GM18867 (cell line): ENCODE results near the gene PRODH2.

Source experiments
- ATAC-seq: cut with Tn5 transposase; IDR thresholded peaks from one replicate; pipeline ENCODE4 v1.9.1; 2021; ENCODE audit warnings: mild to moderate bottlenecking, moderate library complexity; ENCODE audit not compliant: unreplicated experiment

The PRODH2 gene, protein sequence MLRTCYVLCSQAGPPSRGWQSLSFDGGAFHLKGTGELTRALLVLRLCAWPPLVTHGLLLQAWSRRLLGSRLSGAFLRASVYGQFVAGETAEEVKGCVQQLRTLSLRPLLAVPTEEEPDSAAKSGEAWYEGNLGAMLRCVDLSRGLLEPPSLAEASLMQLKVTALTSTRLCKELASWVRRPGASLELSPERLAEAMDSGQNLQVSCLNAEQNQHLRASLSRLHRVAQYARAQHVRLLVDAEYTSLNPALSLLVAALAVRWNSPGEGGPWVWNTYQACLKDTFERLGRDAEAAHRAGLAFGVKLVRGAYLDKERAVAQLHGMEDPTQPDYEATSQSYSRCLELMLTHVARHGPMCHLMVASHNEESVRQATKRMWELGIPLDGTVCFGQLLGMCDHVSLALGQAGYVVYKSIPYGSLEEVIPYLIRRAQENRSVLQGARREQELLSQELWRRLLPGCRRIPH

DNA sequence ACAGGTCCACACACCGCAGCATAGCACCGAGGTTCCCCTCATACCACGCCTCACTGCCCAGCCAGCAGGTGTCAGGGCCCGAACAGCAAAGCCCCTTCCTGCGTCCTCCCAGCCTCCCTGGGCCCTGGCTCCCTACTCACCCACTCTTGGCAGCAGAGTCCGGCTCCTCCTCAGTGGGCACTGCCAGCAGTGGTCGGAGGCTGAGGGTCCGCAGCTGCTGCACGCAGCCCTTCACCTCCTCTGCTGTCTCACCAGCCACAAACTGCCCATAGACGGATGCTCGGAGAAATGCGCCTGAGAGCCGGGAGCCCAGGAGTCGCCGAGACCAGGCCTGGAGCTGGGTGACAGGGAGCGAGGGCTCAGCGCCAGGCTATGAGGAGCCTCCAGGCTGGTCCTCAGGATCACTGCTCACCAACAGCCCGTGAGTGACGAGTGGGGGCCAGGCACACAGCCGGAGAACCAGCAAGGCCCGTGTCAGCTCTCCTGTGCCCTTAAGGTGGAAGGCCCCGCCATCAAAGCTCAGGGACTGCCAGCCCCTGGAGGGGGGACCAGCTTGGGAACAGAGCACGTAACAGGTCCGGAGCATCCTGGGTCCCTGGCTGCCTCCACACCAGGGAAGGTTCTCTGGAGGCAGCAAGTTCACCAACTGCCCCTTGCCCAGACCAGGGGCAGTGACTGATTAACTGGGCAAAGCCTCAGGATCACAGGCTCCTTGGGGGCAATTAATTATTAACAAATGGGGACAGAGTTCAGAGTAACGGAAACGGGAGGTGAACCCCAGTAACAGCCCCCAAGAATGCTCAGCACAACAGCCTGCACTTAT lies at the start of gene PRODH2:
Gene PRODH2, minus strand, starts transcription at position 626 of the 823 bp plus-strand sequence. Its CDS starts 40 bp downstream, at position 586.
- no peak for ATAC-seq

DNA sequence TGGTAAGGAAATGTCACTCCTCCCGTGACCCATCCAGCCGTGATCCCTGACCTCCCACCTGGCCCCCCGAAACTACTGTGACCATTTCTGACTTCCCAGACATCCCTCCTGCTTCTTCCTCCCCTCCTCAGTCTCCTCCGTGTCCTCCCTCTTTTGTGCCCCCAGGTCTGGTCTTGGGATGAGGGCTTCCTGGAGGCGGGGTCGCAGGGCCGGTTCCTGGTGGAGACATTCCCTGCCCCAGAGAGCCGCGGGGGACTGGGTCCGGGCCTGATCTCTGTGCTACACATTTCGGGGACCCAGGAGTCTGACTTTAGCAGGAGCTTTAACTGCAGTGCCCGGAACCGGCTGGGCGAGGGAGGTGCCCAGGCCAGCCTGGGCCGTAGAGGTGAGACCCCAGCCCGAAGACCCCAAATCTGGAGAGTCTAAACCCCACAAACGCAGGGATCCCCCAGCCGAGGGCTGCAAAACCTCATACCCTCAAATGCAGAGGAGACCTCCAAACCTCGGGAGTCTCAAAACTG lies 49.1 kb upstream of the PRODH2 start:
- no peak for ATAC-seq

DNA sequence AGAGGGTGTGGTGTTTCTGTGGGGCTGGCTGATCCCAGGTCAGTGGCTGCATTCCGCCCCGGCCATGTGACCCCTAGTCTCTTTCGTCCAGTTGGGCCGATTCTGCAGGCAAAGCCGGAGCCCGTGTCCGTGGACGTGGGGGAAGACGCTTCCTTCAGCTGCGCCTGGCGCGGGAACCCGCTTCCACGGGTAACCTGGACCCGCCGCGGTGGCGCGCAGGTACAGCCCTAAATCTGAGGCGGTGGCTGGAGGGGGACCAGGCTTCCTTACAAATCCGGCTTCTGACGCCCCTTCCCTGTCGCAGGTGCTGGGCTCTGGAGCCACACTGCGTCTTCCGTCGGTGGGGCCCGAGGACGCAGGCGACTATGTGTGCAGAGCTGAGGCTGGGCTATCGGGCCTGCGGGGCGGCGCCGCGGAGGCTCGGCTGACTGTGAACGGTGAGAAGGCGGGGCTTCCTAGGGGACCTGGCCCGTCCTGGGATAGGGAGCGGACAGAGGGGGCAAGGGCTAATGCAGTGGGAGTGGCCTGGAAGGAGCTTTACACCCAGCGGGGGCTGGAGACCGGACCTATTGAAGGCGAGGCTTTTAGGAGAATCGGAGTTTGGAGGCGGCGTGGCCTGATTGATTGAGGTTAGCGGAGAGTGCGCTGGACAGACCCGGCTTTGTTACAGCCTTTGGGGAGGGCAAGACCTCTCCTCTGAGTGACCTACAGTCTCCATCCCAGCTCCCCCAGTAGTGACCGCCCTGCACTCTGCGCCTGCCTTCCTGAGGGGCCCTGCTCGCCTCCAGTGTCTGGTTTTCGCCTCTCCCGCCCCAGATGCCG lies 48.4 kb upstream of the PRODH2 start:
- ATAC-seq, result no peak

DNA sequence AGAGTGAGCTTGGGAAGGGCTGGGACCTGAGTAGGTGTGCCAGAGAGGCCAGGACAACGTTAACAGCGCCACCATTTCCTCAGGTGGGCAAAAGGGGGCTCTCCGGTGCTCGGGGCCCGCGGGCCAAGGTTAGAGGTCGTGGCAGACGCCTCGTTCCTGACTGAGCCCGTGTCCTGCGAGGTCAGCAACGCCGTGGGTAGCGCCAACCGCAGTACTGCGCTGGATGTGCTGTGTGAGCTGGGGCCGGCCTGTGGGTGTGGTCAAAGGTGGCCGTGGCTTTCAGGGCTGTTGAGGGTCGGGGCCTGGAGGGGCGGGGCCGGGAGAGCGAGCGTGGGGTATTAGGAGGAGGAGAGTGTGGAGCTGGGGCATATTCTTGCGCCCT lies 47.8 kb upstream of the PRODH2 start:
- no peak for ATAC-seq

DNA sequence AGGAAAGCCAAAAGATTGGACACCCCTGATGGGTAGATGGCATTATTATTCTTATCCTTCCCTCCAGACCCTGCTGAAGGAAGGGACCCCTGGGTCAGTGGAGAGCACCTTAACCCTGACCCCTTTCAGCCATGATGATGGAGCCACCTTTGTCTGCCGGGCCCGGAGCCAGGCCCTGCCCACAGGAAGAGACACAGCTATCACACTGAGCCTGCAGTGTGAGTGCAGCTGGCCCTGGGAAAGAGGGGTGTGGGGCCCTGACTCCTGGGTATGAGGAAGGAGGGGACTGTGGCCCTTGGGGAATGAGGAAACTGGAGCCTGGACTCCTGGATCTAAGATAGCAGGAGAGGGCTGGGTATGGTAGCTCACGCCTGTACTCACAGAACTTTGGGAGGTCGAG lies 46.8 kb upstream of the PRODH2 start:
- ATAC-seq, result no peak

DNA sequence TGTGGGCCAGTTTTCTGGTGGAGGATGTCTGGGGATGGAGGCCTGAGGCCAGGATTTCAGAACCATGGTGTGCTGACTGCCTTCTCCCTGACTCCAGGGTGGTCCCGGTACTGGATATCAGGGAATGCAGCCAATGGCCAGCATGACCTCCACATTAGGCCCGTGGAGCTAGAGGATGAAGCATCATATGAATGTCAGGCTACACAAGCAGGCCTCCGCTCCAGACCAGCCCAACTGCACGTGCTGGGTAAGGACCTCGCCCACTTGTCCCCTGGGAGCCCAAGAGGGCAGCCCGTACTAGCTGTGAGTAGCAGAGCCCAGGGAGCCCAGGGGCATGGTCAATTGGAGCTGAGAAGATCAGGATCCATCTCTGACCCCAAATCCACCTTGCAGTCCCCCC lies 45.7 kb upstream of the PRODH2 start:
- no peak for ATAC-seq

DNA sequence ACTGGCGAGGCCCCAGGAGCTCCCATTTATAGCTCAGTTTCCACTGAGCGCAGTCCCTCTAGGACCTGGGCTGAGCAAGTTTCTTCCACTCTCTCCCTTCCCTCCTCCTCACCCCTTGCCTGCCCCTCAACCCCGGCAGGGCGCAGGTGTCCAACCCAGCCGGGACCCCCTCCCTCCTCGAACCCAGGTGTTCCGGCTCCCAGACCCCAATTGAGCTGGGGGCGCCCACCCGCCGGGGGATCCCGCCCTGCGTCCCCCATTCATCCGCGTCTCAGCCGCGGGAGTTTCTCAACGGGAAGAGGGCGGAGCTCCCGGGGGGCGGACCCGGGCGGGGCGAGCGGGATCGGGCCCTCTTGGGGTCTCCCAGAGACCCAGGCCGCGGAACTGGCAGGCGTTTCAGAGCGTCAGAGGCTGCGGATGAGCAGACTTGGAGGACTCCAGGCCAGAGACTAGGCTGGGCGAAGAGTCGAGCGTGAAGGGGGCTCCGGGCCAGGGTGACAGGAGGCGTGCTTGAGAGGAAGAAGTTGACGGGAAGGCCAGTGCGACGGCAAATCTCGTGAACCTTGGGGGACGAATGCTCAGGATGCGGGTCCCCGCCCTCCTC lies 44.0 kb upstream of the PRODH2 start, which contains the start of gene KIRREL2:
Gene KIRREL2, plus strand, starts transcription at position 366 of the 604 bp plus-strand sequence. Its CDS starts 209 bp downstream, at position 575.
- ATAC-seq, result no peak

DNA sequence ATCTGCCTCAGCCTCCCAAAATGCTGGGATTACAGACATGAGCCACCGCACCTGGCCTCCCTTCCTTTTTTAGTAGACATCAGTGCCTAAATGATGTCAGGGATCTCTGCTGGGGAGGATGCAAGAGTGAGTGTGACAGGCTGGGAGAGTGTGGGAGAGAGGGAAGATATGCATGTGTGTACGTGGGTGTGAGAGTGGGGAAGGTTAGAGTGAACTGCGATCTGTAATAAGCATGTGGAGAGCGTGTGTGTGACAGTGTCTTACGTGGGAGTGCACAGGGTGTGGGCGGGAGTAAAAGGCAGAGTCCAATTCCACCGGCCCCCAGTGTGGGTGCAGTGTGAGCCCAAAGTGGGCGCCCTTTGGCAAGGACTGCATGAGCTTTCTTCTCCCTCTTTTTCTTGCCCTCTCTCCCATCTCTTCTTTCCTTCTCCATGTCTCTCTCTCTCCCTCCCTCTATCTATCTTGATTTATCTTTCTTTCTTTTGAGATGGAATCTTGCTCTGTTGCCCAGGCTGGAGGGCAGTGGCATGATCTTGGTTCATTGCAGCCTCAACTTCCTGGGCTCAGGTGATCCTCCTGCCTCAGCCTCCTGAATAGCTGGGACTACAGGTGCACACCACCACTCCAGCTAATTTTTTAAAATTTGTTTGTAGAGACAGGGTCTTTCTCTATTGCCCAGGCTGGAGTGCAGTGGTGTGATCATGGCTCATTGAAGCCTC lies 40.6 kb upstream of the PRODH2 start:
- ATAC-seq, result no peak

DNA sequence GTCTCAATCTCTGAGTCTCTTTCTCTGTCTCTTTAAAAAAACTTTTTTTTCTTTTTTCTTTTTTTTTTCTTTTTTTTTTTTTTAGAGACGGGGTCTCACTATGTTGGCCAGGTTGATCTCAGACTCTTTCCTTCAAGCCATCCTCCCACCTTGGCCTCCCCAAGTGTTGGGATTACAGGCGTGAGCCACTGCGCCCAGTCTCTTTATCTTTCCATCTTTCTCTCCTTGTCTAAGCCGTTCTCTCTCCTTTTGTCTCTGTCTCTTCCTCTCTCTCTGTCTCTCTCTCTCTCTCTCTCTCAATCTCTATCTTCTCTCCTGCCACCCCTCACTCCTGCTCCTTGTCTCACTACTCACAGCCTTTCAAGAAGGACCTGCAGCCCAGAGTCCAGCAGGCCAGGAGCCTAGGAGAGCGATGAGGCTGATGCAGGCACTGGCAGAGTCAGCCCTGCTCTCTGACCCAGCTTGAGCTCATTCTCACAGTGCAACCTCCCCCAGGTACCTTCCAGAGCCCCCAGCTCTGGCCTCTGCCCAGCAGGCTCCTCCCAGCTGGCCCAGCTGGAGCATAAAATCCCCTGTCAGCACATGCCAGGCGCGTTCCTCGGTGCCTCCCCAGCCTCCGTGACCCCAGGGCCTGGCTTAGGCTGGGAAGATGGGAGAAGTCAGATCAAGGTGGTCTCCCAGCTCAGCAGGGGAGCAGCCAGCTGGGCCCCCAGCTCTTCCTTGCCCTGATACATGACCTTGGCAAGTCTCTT lies 39.6 kb upstream of the PRODH2 start, which contains the start of gene NPHS1:
Gene NPHS1, minus strand, starts transcription at position 476 of the 752 bp plus-strand sequence. CDS start 667 bp downstream, outside the sequence.
- no peak for ATAC-seq

DNA sequence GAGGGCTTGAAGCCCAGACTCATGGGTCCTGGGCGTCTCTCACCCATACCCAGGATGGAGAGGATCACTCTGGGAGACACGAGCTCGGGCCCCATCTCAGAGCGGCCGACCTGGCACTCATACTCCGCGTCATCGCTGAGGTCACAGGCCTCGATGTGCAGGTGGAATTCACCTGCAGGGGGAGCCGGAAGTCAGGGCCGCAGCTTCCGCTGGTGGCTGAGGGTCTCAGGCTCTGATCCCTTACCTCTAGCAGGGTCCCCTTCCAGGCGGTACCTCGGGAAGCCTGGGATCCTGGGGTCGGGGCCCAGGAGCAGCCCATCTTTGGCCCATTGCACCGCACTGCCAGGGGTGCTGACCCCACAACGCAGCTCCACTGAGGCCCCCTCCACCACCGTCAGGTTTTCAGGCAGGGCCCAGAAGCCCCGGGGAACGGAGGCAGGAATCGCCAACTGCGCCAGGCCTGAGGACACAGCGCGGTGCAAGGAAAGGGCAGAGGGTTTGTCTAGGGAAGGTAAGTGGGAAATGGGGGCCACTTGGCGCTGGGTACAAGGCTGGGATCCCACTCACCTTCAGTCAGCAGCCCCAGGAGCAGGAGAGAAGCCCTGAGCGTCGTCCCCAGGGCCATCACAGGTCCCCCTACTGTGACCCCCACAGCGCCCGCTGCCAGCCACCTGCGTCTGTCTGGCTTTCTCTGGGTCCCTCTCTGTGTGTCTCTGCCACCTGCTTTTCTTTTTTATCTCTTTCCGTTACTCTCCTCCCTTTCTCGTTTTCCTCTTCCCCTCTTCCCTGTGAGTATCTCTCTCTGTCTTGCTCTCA lies 38.8 kb upstream of the PRODH2 start:
- no peak for ATAC-seq

DNA sequence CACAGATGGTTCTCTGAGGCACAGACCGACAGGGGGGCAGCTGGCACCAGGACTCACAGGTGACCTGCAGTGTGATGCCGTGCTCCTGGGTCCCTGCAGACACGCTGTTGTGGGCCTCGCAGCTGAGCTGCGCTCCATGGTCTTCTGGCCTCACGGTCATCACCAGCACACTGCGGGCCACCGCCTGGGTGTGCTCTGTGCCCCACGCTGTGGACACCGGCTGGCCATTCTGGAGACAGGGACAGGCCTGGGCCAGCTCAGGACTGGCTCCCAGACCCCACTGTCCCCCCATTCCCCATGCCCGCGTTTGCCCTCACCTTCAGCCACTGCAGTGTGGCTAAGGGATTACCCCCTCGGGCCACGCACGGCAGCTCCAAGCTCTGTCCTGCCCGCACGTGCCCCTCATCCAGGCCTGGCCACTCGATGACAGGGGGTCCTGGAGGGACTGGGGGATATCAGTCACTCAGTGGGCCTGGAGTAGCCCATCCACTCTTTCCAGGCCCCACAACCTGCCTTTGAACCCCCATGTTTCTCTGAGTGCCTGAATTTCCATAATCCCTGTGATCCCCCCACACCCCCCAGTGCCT lies 36.4 kb upstream of the PRODH2 start:
- no peak for ATAC-seq

DNA sequence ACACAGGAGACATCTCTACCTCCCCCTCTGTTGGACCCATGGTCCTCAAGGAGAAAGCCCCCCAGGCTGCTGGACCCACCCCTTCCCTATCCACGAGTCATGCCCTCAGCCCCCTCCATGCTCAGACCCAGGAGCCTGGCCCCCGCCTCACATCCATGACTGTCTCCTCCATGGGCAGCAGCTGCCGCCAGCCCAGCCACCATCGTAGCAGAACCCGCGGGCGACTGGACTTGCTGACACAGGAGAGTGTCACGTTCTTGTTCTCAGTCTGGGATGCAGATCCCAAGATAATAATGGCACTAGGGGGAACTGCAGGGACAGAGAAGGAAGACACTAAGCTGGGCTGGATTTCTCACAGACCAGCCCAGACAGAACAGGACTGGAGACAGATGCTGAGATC lies 35.8 kb upstream of the PRODH2 start:
- no peak for ATAC-seq

DNA sequence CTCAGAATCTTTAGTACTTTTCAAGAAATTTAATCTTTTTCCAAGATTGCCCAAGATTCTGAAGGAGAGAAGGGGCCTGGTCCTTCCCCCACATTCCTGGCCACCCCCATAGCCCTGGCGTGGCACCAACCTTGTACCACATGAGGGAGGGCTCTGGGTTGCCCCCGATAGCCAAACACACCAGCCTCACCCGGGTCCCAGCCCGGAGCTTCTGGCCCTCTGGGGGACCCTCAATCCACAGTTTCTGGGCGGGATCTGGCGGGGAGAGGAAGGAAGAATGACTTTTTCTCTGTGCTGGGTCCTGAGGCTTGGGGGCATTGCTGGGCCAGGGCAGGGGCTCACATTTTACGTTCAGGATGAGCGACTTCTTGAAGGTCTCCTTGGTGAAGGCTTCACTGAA lies 35.3 kb upstream of the PRODH2 start:
- no peak for ATAC-seq

DNA sequence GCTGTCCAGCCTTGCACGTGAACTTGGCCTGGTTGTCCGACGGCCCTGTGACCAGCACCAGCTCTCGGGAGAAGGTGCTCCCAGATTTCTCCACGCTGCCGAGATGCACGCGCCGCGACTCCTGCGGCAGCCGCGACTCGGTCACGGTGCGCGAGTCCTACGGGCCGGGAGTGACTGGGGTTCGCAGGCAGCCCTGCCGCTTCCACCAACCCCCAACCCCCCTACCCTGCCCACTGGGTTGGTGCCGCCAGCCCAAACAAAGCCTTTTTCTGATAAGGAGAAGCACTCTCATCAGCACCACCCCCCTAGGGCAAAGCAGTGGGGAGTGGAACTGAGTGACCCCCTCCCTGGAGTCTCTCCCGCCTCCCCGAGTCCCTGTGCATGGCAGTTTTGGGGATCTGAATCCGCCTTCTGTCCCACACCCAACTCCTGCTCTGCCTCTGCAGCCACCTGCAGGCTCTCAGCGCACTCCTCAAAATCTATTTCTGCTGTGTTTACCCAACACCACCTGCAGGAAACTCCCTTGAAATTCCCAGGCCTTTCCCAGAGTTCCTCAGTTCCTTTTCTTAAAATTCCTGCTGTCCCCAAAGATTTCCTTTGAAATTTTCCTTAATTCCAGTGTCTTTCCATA lies 33.5 kb upstream of the PRODH2 start:
- ATAC-seq, result no peak

DNA sequence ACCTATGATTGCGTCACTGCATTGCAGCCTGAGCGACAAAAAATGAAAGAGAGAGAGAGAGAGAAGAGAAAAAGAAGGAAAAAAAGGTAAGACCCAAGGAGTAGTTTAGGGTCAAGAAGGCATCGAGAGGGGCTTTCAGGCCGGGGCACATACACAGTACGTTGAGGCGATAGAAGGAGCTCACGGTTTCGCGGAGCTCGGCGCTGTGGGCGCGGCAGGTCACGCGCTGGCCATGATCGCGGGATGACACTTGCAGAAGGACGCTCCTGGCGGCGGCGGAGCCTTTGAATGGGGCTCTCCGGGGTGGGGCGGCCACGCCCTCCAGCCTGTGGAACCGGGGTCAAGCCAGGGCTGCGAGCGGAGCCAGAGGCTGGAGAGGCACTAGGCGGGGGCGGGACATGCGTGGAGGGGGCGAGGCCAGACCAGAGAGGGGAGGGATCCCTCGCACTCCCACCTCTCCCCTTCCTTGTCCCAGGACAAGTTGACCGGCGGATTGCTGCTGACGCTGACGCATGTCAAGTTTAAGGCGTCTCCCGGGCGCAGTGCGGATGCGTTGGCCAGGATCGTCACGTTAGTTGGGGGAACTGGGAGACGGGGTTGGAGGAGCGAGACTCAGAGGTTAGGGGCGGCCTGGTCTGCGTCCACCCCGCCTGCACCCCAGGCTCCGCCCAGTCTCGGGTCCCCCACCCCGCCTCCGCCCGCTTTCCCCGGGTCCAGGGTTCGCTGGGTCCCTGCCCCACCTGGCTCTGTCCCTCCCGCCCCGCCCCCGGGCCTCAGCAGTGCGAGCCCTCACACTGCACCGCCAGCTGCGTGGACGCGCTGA lies 32.8 kb upstream of the PRODH2 start:
- ATAC-seq, result no peak

DNA sequence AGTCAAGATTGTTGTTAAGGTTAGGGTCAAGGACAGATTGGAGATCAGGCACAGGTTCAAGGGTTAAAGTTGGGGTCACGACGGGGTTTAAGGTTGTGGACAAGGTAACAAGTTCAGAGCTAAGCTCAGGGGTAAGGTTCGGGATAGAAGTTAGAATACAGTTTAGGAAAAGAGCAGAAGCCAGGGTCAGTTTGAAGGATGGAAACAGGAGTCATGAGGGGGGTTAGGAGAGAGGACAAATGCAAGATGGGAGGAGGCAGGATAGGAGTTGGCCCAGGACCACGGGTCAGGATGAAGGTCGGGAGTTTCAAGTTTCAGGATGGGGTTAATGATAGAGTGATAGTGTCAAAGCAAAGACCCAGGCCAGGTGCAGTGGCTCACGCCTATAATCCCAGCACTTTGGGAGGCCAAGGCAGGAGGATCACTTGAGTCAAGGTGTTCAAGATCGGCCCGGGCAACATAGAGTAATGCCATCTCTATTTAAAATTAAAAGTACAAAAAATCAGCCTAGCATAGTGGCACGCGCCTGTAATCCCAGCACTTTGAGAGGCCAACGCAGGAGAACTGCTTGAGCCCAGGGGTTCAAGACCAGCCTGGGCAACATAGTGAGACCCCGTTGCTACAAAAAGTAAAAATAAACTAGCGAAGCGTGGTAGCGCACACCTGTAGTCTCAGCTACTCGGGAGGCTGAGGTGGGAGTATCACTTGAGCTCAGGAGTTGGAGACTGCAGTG lies 32.0 kb upstream of the PRODH2 start:
- ATAC-seq, result no peak
